Esophagus muscularis mucosa (tissue), 4 donors: ENCODE data around the gene KCTD16. TPM values are rescaled to one million over a fixed set of nuclear protein-coding genes. Genes with fewer than 3 reads are reported as not detected.

Experiments used
- DNase-seq: peaks from one replicate; pipeline ENCODE4 v3.0.0-alpha.2; 2017; ENCODE audit errors: extremely low spot score
- H3K27ac ChIP-seq, 4 donors: fragments of 200-600 bp; sonication (generic); replicated peaks in 1 of 4; 1 replicate in 3 of 4; 2 replicates in 1 of 4; pipeline ENCODE4 v1.5.1; 2016 to 2019; ENCODE audit warnings: mild to moderate bottlenecking in 1 of 4
- H3K27me3 ChIP-seq, 4 donors: fragments of 200-600 bp; sonication (generic); one replicate each; pipeline versions ENCODE4 v1.5.1 to v1.6.0; 2016 to 2019
- H3K36me3 ChIP-seq, 4 donors: fragments of 200-600 bp; sonication (generic); one replicate each; pipeline ENCODE4 v1.5.1; 2016 to 2019
- H3K4me1 ChIP-seq, 4 donors: fragments of 200-600 bp; sonication (generic); one replicate each; pipeline ENCODE4 v1.5.1; 2016 to 2019
- H3K4me3 ChIP-seq, 4 donors: fragments of 200-600 bp; sonication (generic); 1 replicate in 2 of 4; 2 replicates in 2 of 4; pipeline ENCODE4 v1.5.1; 2016 to 2019; ENCODE audit warnings: mild to moderate bottlenecking in 4 of 4, moderate library complexity in 1 of 4
- H3K9me3 ChIP-seq, 4 donors: fragments of 200-600 bp; sonication (generic); 1 replicate in 3 of 4; 2 replicates in 1 of 4; pipeline ENCODE4 v1.5.1; 2016 to 2019
- CTCF ChIP-seq, 3 experiments: fragments of 200-600 bp in 2 of 3; fragments of 450-650 bp in 1 of 3; sonication (generic) in 2 of 3; IDR thresholded peaks; one replicate each; pipeline ENCODE4 v1.5.1; 2017 to 2019; ENCODE audit warnings: antibody characterized with exemption in 3 of 3, mild to moderate bottlenecking in 2 of 3, moderate library complexity in 1 of 3
- EP300 ChIP-seq: sonication (generic); formaldehyde crosslinking; IDR thresholded peaks from one replicate; pipeline ENCODE4 v1.6.1; 2017; ENCODE audit warnings: antibody characterized with exemption
- POLR2A ChIP-seq: fragments of 450-650 bp; IDR thresholded peaks from one replicate; pipeline ENCODE4 v1.6.1; 2017; ENCODE audit warnings: antibody characterized with exemption, moderate library complexity, mild to moderate bottlenecking, low read depth
- POLR2AphosphoS5 ChIP-seq, 2 donors: sonication (generic); formaldehyde crosslinking; IDR thresholded peaks; one replicate each; pipeline ENCODE4 v1.6.1; 2017; ENCODE audit warnings: antibody characterized with exemption in 2 of 2
- WGBS: methylation state at CpG from one replicate; pipeline ENCODE4 v1.1.5; 2018; 5-methylcytosine and 5-hydroxymethylcytosine counted together
- intact Hi-C: fragments of 100-400 bp; cut with DNase I; formaldehyde crosslinking; loops from one replicate; pipeline ENCODE4 v1.15.1; 2023
- total RNA-seq, 4 donors: library from RNA; depleted of rRNA; stranded (reverse); fragments of >200 nt; gene quantifications; one replicate each; pipeline versions ENCODE4 v1.1.0 to v1.2.1, GENCODE V29; 2016

KCTD16 gene
- total RNA-seq, 4 donors from 2014 or later = under 0.01 to 0.11 (median under 0.01) TPM; not detected in 1

- Histone ChIP-seq H3K27me3 (no peaks in the 10 kb centered on the region), H3K27ac (no peak overlapping the region), H3K4me1 (no peaks in the 10 kb centered on the region), H3K36me3 (no peaks in the 10 kb centered on the region), H3K4me3 (no peak overlapping the region), H3K9me3 (no peaks in the 10 kb centered on the region)
- no peak for TF ChIP-seq EP300
- no peak for DNase-seq
- WGBS = 59% methylated on average over 2 of the region's 2 CpGs
- intact Hi-C loops = no loop called here
Observed at GRCh38 chr5:144448457-144448856, 277.8 kb downstream of the KCTD16 start.

- Histone ChIP-seq H3K4me1 (no peaks in the 10 kb centered on the region), H3K27me3 (no peaks in the 10 kb centered on the region), H3K36me3 (no peaks in the 10 kb centered on the region), H3K9me3 (no peaks in the 10 kb centered on the region), H3K27ac (no peak overlapping the region), H3K4me3 (no peak overlapping the region)
- TF ChIP-seq POLR2AphosphoS5 (IDR thresholded peaks at IDR 0.05) (no peak), EP300 (no peak), POLR2A (no peak), CTCF (IDR thresholded peaks at IDR 0.05) (no peak)
- intact Hi-C loops = no loop called here
- no peak for DNase-seq
- 84% methylated on average over 2 of the region's 2 CpGs for WGBS
Observed at GRCh38 chr5:144451187-144451973, 280.7 kb downstream of the KCTD16 start.

- Histone ChIP-seq H3K9me3 (no peaks in the 10 kb centered on the region), H3K4me1 (no peaks in the 10 kb centered on the region), H3K27me3 (no peaks in the 10 kb centered on the region), H3K27ac (no peak overlapping the region), H3K36me3 (no peaks in the 10 kb centered on the region), H3K4me3 (no peak overlapping the region)
- intact Hi-C loops = no loop called here
- WGBS = 44% methylated on average over 4 of the region's 4 CpGs
- no peak for TF ChIP-seq EP300
- no peak for TF ChIP-seq POLR2A
- no peak for TF ChIP-seq POLR2AphosphoS5 (IDR thresholded peaks at IDR 0.05)
- no peak for TF ChIP-seq CTCF (IDR thresholded peaks at IDR 0.05)
- DNase-seq = no peak
Observed at GRCh38 chr5:144453753-144454152, 283.1 kb downstream of the KCTD16 start.

GRCh38 chr5:144457160-144457559 lies 286.5 kb downstream of the KCTD16 start:
- no peaks in the 10 kb centered on the region for H3K27me3 ChIP-seq
- no peak overlapping the region for H3K27ac ChIP-seq
- no peak for DNase-seq
- TF ChIP-seq EP300 (no peak), CTCF (IDR thresholded peaks at IDR 0.05) (no peak), POLR2A (no peak), POLR2AphosphoS5 (IDR thresholded peaks at IDR 0.05) (no peak)
- no peaks in the 10 kb centered on the region for H3K4me1 ChIP-seq
- H3K36me3 ChIP-seq = no peaks in the 10 kb centered on the region
- 57% methylated on average over 3 of the region's 3 CpGs for WGBS
- no peaks in the 10 kb centered on the region for H3K9me3 ChIP-seq
- H3K4me3 ChIP-seq = no peak overlapping the region
- intact Hi-C loops = no loop called here

- WGBS = 82% methylated on average over 4 of the region's 4 CpGs
- no peak overlapping the region for H3K27ac ChIP-seq
- H3K4me3 ChIP-seq = no peak overlapping the region
- H3K36me3 ChIP-seq = no peaks in the 10 kb centered on the region
- no peaks in the 10 kb centered on the region for H3K9me3 ChIP-seq
- H3K4me1 ChIP-seq = no peaks in the 10 kb centered on the region
- no peak for TF ChIP-seq EP300
- TF ChIP-seq POLR2AphosphoS5 (IDR thresholded peaks at IDR 0.05) = no peak
- no peak for TF ChIP-seq POLR2A
- no peak for TF ChIP-seq CTCF (IDR thresholded peaks at IDR 0.05)
- no peaks in the 10 kb centered on the region for H3K27me3 ChIP-seq
- DNase-seq = no peak
- intact Hi-C loops = no loop called here
Observed at GRCh38 chr5:144458216-144458615, 287.5 kb downstream of the KCTD16 start.
